OCI-LY7 (cell line): ENCODE measurements around the gene ALPL.

ENCODE experiments used
- CTCF ChIP-seq: fragments of 200-600 bp; sonication (generic); conservative IDR thresholded peaks from 2 replicates; pipeline ENCODE4 v1.5.1; 2014; ENCODE audit warnings: mild to moderate bottlenecking, antibody characterized with exemption, low read length, moderate library complexity, mixed read lengths
- EZH2phosphoT487 ChIP-seq: fragments of 200-600 bp; sonication (generic); IDR thresholded peaks from 2 replicates; pipeline ENCODE4 v1.6.1; 2018; ENCODE audit warnings: low read depth, borderline replicate concordance, mild to moderate bottlenecking, mixed run types, antibody characterized with exemption, low read length, moderate library complexity, mixed read lengths

DNA sequence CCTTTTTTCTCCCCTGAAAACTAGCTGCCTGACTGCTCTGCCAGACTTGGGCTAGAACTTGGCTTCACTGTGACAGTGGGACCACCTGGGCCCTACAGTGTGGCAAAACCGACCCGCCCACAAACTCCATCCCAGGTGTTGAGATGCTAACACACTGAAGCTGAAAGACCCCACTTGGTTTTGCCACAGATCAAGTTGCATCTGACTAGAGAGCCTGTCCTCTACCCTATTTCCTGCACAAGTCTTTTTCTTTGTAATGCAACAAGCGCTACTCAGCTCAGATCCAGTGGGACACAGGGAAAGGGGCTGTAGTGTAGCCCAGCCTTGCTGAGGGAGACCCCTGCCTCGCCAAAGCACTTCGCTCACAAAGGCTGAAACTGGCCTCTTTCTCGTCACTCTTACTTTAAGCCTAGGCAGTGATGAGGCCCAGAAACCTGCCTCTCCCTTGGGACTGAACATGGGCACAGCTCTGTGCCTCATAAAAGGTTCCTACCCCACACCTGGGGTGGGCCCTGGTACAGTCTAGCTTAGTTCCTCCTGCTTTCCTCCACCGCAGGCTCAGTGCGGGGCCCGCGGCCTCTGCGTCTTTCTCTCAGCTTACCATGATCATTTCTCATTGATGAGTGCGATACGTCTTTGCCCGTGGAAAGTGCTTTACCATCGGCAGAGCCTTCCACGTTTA, 9.7 kb downstream of the ALPL start:
- TF ChIP-seq EZH2phosphoT487 = no peak
- no peak for TF ChIP-seq CTCF
